CD14-positive monocyte (primary cell): Measurements from ENCODE around the gene CALML5. TPM values are rescaled to one million over a fixed set of nuclear protein-coding genes. Genes with fewer than 3 reads are reported as not detected.

Experiments
- DNase-seq, 3 donors: peaks; one replicate each; pipeline ENCODE4 v3.0.0-alpha.2; 2011 to 2022
- H2AFZ ChIP-seq: 2 replicates; pipeline ENCODE4 v1.6.0; 2012; ENCODE audit warnings: mild to moderate bottlenecking, low read depth, low read length, inconsistent platforms; ENCODE audit not compliant: insufficient read depth, poor library complexity, severe bottlenecking
- H3K27ac ChIP-seq, 2 donors: 1 replicate in 1 of 2; 2 replicates in 1 of 2; pipeline ENCODE4 v1.5.1; 2012 to 2013; ENCODE audit warnings: low read length in 2 of 2, control low read depth in 1 of 2, inconsistent platforms in 1 of 2, low read depth in 1 of 2, mild to moderate bottlenecking in 1 of 2
- H3K27me3 ChIP-seq, 2 donors: one replicate each; pipeline versions ENCODE4 v1.6.0 to v1.6.1; 2011 to 2013; ENCODE audit warnings: low read length in 2 of 2; ENCODE audit not compliant: control insufficient read depth in 2 of 2, insufficient read depth in 2 of 2
- H3K36me3 ChIP-seq, 2 donors: replicated peaks in 1 of 2; 1 replicate in 1 of 2; 2 replicates in 1 of 2; pipeline versions ENCODE4 v1.5.1 to v1.6.1; 2012 to 2013; ENCODE audit warnings: low read length in 2 of 2, control low read depth in 1 of 2, inconsistent platforms in 1 of 2, mild to moderate bottlenecking in 1 of 2; ENCODE audit not compliant: insufficient read depth in 2 of 2, control insufficient read depth in 1 of 2
- H3K4me1 ChIP-seq, 2 donors: 1 replicate in 1 of 2; 2 replicates in 1 of 2; pipeline versions ENCODE4 v1.5.1 to v1.6.1; 2012 to 2013; ENCODE audit warnings: low read length in 2 of 2, control low read depth in 1 of 2, inconsistent platforms in 1 of 2, mild to moderate bottlenecking in 1 of 2, moderate library complexity in 1 of 2; ENCODE audit not compliant: insufficient read depth in 2 of 2, control insufficient read depth in 1 of 2
- H3K4me2 ChIP-seq: replicated peaks from 2 replicates; pipeline ENCODE3; 2012; ENCODE audit warnings: low read length, moderate library complexity, mild to moderate bottlenecking; ENCODE audit not compliant: poor library complexity, severe bottlenecking; ENCODE audit errors: extremely low read depth
- H3K4me3 ChIP-seq, 3 experiments: fragments of 200-600 bp in 1 of 3; sonication (generic) in 1 of 3; replicated peaks in 1 of 3; 1 replicate in 2 of 3; 2 replicates in 1 of 3; pipeline ENCODE4 v1.5.1; 2011 to 2013; ENCODE audit warnings: low read length in 3 of 3, mild to moderate bottlenecking in 3 of 3, control low read depth in 2 of 3, low read depth in 2 of 3, inconsistent platforms in 1 of 3, moderate library complexity in 1 of 3
- H3K79me2 ChIP-seq: 2 replicates; pipeline ENCODE4 v1.6.0; 2012; ENCODE audit warnings: mild to moderate bottlenecking, control low read depth, inconsistent platforms, low read length, moderate library complexity; ENCODE audit not compliant: insufficient read depth
- H3K9ac ChIP-seq: 2 replicates; pipeline ENCODE4 v1.6.0; 2017; ENCODE audit warnings: low read length, mild to moderate bottlenecking; ENCODE audit not compliant: insufficient read depth, poor library complexity, severe bottlenecking
- H3K9me3 ChIP-seq, 2 donors: replicated peaks in 1 of 2; 1 replicate in 1 of 2; 2 replicates in 1 of 2; pipeline versions ENCODE4 v1.5.1 to v1.6.1; 2012 to 2013; ENCODE audit warnings: low read length in 2 of 2, control low read depth in 1 of 2; ENCODE audit not compliant: control insufficient read depth in 1 of 2, insufficient read depth in 1 of 2
- H4K20me1 ChIP-seq: 2 replicates; pipeline ENCODE4 v1.6.0; 2012; ENCODE audit warnings: mild to moderate bottlenecking, low read length, control low read depth, moderate library complexity; ENCODE audit not compliant: insufficient read depth
- H3K27ac Mint-ChIP-seq, 7 donors: one replicate each; pipeline ENCODE4 v1.8.0; 2020; ENCODE audit warnings: mild to moderate bottlenecking in 7 of 7, mixed read lengths in 7 of 7, moderate library complexity in 6 of 7, inconsistent platforms in 2 of 7
- H3K27me3 Mint-ChIP-seq, 3 donors: one replicate each; pipeline ENCODE4 v1.8.0; 2021 to 2022; ENCODE audit warnings: low read depth in 3 of 3, mild to moderate bottlenecking in 3 of 3, mixed read lengths in 3 of 3, moderate library complexity in 3 of 3, inconsistent platforms in 1 of 3
- H3K36me3 Mint-ChIP-seq, 2 donors: one replicate each; pipeline ENCODE4 v1.8.0; 2020; ENCODE audit warnings: mixed read lengths in 2 of 2, inconsistent platforms in 1 of 2, mild to moderate bottlenecking in 1 of 2
- H3K4me1 Mint-ChIP-seq: one replicate; pipeline ENCODE4 v1.8.0; 2020; ENCODE audit warnings: mild to moderate bottlenecking, mixed read lengths
- H3K4me3 Mint-ChIP-seq, 2 donors: one replicate each; pipeline ENCODE4 v1.8.0; 2020; ENCODE audit warnings: mild to moderate bottlenecking in 2 of 2, mixed read lengths in 2 of 2, moderate library complexity in 1 of 2
- H3K9me3 Mint-ChIP-seq, 7 donors: one replicate each; pipeline ENCODE4 v1.8.0; 2020 to 2022; ENCODE audit warnings: mixed read lengths in 7 of 7, mild to moderate bottlenecking in 6 of 7, moderate library complexity in 6 of 7, inconsistent platforms in 2 of 7
- CTCF ChIP-seq: fragments of 200-600 bp; IDR thresholded peaks from one replicate; pipeline ENCODE4 v1.8.0; 2022; ENCODE audit warnings: antibody characterized with exemption, mild to moderate bottlenecking
- WGBS: methylation state at CpG from one replicate; pipeline ENCODE4 v1.1.5; 2013; ENCODE audit warnings: missing lambda C conversion rate; ENCODE audit not compliant: insufficient coverage; 5-methylcytosine and 5-hydroxymethylcytosine counted together
- intact Hi-C, 2 donors: fragments of 100-400 bp; cut with micrococcal nuclease; formaldehyde crosslinking; loops; one replicate each; pipeline versions ENCODE4 v1.15.0 to v1.15.1; 2023
- polyA plus RNA-seq, 3 donors: library from polyadenylated mRNA; depleted of rRNA in 1 of 3; unstranded in 2 of 3; stranded (reverse) in 1 of 3; fragments of 300-500 nt in 2 of 3; fragments of >200 nt in 1 of 3; fragmentation: Illumina TruSeq in 2 of 3; gene quantifications; 1 replicate in 2 of 3; 2 replicates in 1 of 3; pipeline ENCODE4 v1.2.3, GENCODE V29; 2012 to 2021

Gene CALML5
- polyA plus RNA-seq, 3 donors = not detected

- H3K4me2 ChIP-seq = no peak overlapping the region
- no peak overlapping the region for H3K9ac ChIP-seq
- peaks cover 0 to 6% (median 1%) of the 10 kb centered on the region in 3 donors for H3K27me3 Mint-ChIP-seq
- no peaks in the 10 kb centered on the region for H3K27me3 ChIP-seq
- intact Hi-C loops = no loop called here
- no peak for TF ChIP-seq CTCF
- H3K36me3 Mint-ChIP-seq = no peaks in the 10 kb centered on the region
- H3K79me2 ChIP-seq = no peaks in the 10 kb centered on the region
- H3K27ac Mint-ChIP-seq = no peak overlapping the region
- H3K4me3 Mint-ChIP-seq = no peak overlapping the region
- H3K9me3 ChIP-seq = no peaks in the 10 kb centered on the region
- DNase-seq = no peak
- H3K9me3 Mint-ChIP-seq = peaks cover 0 to 2% (median 0%) of the 10 kb centered on the region in 7 donors
- H3K36me3 ChIP-seq = no peaks in the 10 kb centered on the region
- 98% methylated on average over 12 of the region's 14 CpGs for WGBS
- H3K4me1 ChIP-seq = no peaks in the 10 kb centered on the region
- no peak overlapping the region for H3K27ac ChIP-seq
- H2AFZ ChIP-seq = no peak overlapping the region
- no peaks in the 10 kb centered on the region for H3K4me1 Mint-ChIP-seq
- no peak overlapping the region for H3K4me3 ChIP-seq
- no peaks in the 10 kb centered on the region for H4K20me1 ChIP-seq
These were observed 14.1 kb downstream of the CALML5 start for GRCh38 chr10:5485290-5485689.

DNA sequence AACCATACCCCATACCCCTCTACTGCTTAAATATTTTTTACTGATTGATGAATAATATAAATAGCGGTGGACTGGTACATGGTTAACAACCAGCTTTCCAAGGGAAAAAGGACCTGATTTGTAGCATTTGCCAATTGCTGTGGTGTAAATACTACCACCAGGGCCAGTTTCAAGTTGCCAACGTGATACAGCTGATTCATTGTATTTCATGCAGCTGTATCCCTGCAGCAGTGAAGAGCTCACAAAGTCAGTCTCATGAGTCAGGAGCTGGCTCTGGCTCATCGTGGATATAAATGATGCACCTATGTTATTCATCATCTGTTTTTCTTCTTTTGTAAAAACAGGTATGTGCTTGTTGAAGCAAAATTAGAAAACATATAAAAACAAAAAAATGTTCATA, 15.2 kb downstream of the CALML5 start:
- Histone ChIP-seq H3K4me2 (no peak overlapping the region), H2AFZ (no peak overlapping the region), H3K36me3 (no peaks in the 10 kb centered on the region), H4K20me1 (no peaks in the 10 kb centered on the region), H3K27me3 (no peaks in the 10 kb centered on the region), H3K9me3 (no peaks in the 10 kb centered on the region), H3K27ac (no peak overlapping the region), H3K4me3 (no peak overlapping the region), H3K79me2 (no peaks in the 10 kb centered on the region), H3K4me1 (no peaks in the 10 kb centered on the region), H3K9ac (no peak overlapping the region)
- Mint-ChIP-seq H3K36me3 (no peaks in the 10 kb centered on the region), H3K9me3 (peaks cover 0 to 2% (median 0%) of the 10 kb centered on the region in 7 donors), H3K4me1 (no peaks in the 10 kb centered on the region), H3K27me3 (peaks cover 0 to 7% (median 5%) of the 10 kb centered on the region in 3 donors), H3K27ac (no peak overlapping the region), H3K4me3 (no peak overlapping the region)
- WGBS = 50% methylated on average over 1 of the region's 3 CpGs
- intact Hi-C loops = no loop called here
- no peak for TF ChIP-seq CTCF
- DNase-seq = no peak
